HepG2 (cell line): ENCODE results near the gene PGPEP1. TPM values are rescaled to one million over a fixed set of nuclear protein-coding genes. Genes with fewer than 3 reads are reported as not detected.

Experiments
- ATAC-seq: fragments of 200-7000 bp; cut with Tn5 transposase; 3 replicates; pipeline ENCODE4 v1.9.1; 2020; ENCODE audit warnings: mild to moderate bottlenecking, moderate library complexity
- BruUV-seq: library from RNA; stranded (reverse); fragments of 400-500 nt; replicated peaks from 2 replicates; lab custom pipeline; 2021; lab: Mats Ljungman, UMichigan
- CTCF ChIA-PET: fragments of 300-600 bp; formaldehyde crosslinking; extraction: SDS; loops from one replicate; lab custom pipeline; 2021; ENCODE audit warnings: low total read pairs, inconsistent platforms, low intra/inter-chr PET ratio; lab: Yijun Ruan, JAX
- POLR2A ChIA-PET: fragments of 350-600 bp; sonication (Branson Sonifier 250); formaldehyde crosslinking; loops from one replicate; lab custom pipeline; 2020; ENCODE audit warnings: antibody characterized with exemption, inconsistent platforms; lab: Yijun Ruan, JAX
- DNase-seq: peaks from one replicate; pipeline ENCODE4 v3.0.0-alpha.2; 2015; ENCODE audit warnings: low spot score
- FAIRE-seq: peaks from 3 replicates; lab custom pipeline; 2011; peaks lifted over from hg19 to GRCh38; lab: Jason Lieb, UNC
- H2AFZ ChIP-seq: one replicate; pipeline ENCODE4 v1.6.1; 2011; ENCODE audit warnings: low read length, inconsistent platforms
- H3K27ac ChIP-seq: fragments of 300-600 bp; 3 replicates; pipeline ENCODE4 v1.8.0; 2011; ENCODE audit warnings: mixed run types, mild to moderate bottlenecking, mixed read lengths, low read length, inconsistent platforms; ENCODE audit not compliant: insufficient read depth; ENCODE audit errors: extremely low read length
- H3K27me3 ChIP-seq, 2 experiments: fragments of 200-600 bp in 1 of 2; 2 replicates in 1 of 2; 3 replicates in 1 of 2; pipeline versions ENCODE4 v1.6.0 to v1.8.0; 2011; ENCODE audit warnings: low read length in 2 of 2, mild to moderate bottlenecking in 2 of 2, moderate library complexity in 2 of 2, inconsistent platforms in 1 of 2; ENCODE audit not compliant: insufficient read depth in 2 of 2, control insufficient read depth in 1 of 2
- H3K36me3 ChIP-seq, 2 experiments: fragments of 200-600 bp in 1 of 2; replicated peaks in 1 of 2; 2 replicates in 1 of 2; 3 replicates in 1 of 2; pipeline versions ENCODE4 v1.5.1 to v1.8.0; 2011; ENCODE audit warnings: low read length in 2 of 2, inconsistent platforms in 1 of 2; ENCODE audit not compliant: insufficient read depth in 2 of 2, control insufficient read depth in 1 of 2
- H3K4me1 ChIP-seq: 2 replicates; pipeline ENCODE4 v1.5.1; 2012; ENCODE audit warnings: low read length, inconsistent platforms; ENCODE audit not compliant: insufficient read depth
- H3K4me2 ChIP-seq: 2 replicates; pipeline ENCODE4 v1.6.0; 2011; ENCODE audit warnings: low read depth, low read length, inconsistent platforms
- H3K4me3 ChIP-seq, 3 experiments: fragments of 200-600 bp in 1 of 3; sonication (generic), shearing (Covaris generic) in 1 of 3; replicated peaks in 1 of 3; 2 replicates each; pipeline ENCODE4 v1.5.1; 2011 to 2016; ENCODE audit warnings: low read length in 3 of 3, inconsistent platforms in 2 of 3, low read depth in 2 of 3, mild to moderate bottlenecking in 2 of 3, control low read depth in 1 of 3, mixed read lengths in 1 of 3; ENCODE audit not compliant: insufficient read depth in 1 of 3
- H3K79me2 ChIP-seq: one replicate; pipeline ENCODE4 v1.6.1; 2011; ENCODE audit warnings: low read length, inconsistent platforms; ENCODE audit not compliant: insufficient read depth
- H3K9ac ChIP-seq: 2 replicates; pipeline ENCODE4 v1.6.0; 2011; ENCODE audit warnings: mild to moderate bottlenecking, low read depth, low read length, inconsistent platforms; ENCODE audit not compliant: insufficient read depth
- H3K9me3 ChIP-seq: 2 replicates; pipeline ENCODE4 v1.5.1; 2012; ENCODE audit warnings: mild to moderate bottlenecking, low read length
- H4K20me1 ChIP-seq: 2 replicates; pipeline ENCODE4 v1.6.0; 2011; ENCODE audit warnings: inconsistent platforms, mild to moderate bottlenecking, low read length, moderate library complexity; ENCODE audit not compliant: insufficient read depth
- AKNA ChIP-seq: sonication (generic); formaldehyde crosslinking; IDR thresholded peaks from 2 replicates; pipeline ENCODE4 v1.4.0; 2020; ENCODE audit warnings: missing genetic modification reagents, borderline replicate concordance
- BRF2 ChIP-seq: sonication (generic); formaldehyde crosslinking; IDR thresholded peaks from 2 replicates; pipeline ENCODE4 v1.8.1; 2022; ENCODE audit warnings: mild to moderate bottlenecking, missing genetic modification reagents
- DBP ChIP-seq: sonication (generic); formaldehyde crosslinking; IDR thresholded peaks from 2 replicates; pipeline ENCODE4 v1.4.0; 2020; ENCODE audit warnings: missing genetic modification reagents; ENCODE audit errors: not compliant biosample characterization
- DPF2 ChIP-seq: sonication (generic); formaldehyde crosslinking; IDR thresholded peaks from 2 replicates; pipeline ENCODE4 v1.4.0; 2020; ENCODE audit warnings: mild to moderate bottlenecking, low read depth, missing genetic modification reagents, borderline replicate concordance
- EHMT2 ChIP-seq: fragments of 200-600 bp; sonication (generic); IDR thresholded peaks from 2 replicates; pipeline ENCODE4 v1.7.0; 2017; ENCODE audit warnings: antibody characterized with exemption, low read depth, low read length, borderline replicate concordance
- HDAC1 ChIP-seq: sonication (generic); formaldehyde crosslinking; IDR thresholded peaks from 2 replicates; pipeline ENCODE4 v1.5.1; 2020; ENCODE audit warnings: mild to moderate bottlenecking, missing genetic modification reagents
- JDP2 ChIP-seq: sonication (generic); formaldehyde crosslinking; IDR thresholded peaks from 2 replicates; pipeline ENCODE4 v1.8.1; 2022; ENCODE audit warnings: missing genetic modification reagents, borderline replicate concordance
- MTA1 ChIP-seq: sonication (generic); formaldehyde crosslinking; IDR thresholded peaks from 2 replicates; pipeline ENCODE4 v1.4.0; 2020; ENCODE audit warnings: missing genetic modification reagents, mild to moderate bottlenecking, borderline replicate concordance
- REL ChIP-seq: sonication (generic); formaldehyde crosslinking; conservative IDR thresholded peaks from 2 replicates; pipeline ENCODE4 v1.8.0; 2022; ENCODE audit warnings: mild to moderate bottlenecking, missing genetic modification reagents, moderate library complexity
- TGIF2 ChIP-seq: IDR thresholded peaks from 2 replicates; pipeline ENCODE4 v1.6.1; 2016; ENCODE audit warnings: control low read depth, missing compliant biosample characterization
- ZBTB7A ChIP-seq: sonication (generic); formaldehyde crosslinking; IDR thresholded peaks from 2 replicates; pipeline ENCODE4 v1.8.0; 2022; ENCODE audit warnings: mild to moderate bottlenecking, missing genetic modification reagents
- ZFP36 ChIP-seq: fragments of 150-350 bp; IDR thresholded peaks from 2 replicates; pipeline ENCODE4 v1.6.1; 2018; ENCODE audit warnings: borderline replicate concordance, low read length, low read depth; ENCODE audit not compliant: partially characterized antibody
- ZNF292 ChIP-seq: sonication (generic); formaldehyde crosslinking; IDR thresholded peaks from 2 replicates; pipeline ENCODE4 v1.8.1; 2022; ENCODE audit warnings: mild to moderate bottlenecking, low read depth, missing genetic modification reagents, borderline replicate concordance
- ZNF616 ChIP-seq: sonication (generic); formaldehyde crosslinking; IDR thresholded peaks from 2 replicates; pipeline ENCODE4 v1.5.0; 2020; ENCODE audit warnings: low read depth, mild to moderate bottlenecking, missing genetic modification reagents
- ZNF850 ChIP-seq: sonication (generic); formaldehyde crosslinking; conservative IDR thresholded peaks from 2 replicates; pipeline ENCODE4 v1.9.0; 2021; ENCODE audit warnings: mild to moderate bottlenecking, missing genetic modification reagents
- WGBS: methylation state at CpG from one replicate; pipeline ENCODE4 v1.1.6; 2017; ENCODE audit warnings: low lambda C conversion rate; 5-methylcytosine and 5-hydroxymethylcytosine counted together
- in situ Hi-C: cut with HindIII; loops from 2 replicates; pipeline ENCODE4 v1.10.0; 2017; ENCODE audit warnings: low pct_unique_long_range_greater_than_20kb; ENCODE audit not compliant: extremely low pct_ligation_motif_present
- intact Hi-C: fragments of 100-400 bp; cut with micrococcal nuclease; formaldehyde crosslinking; loops from one replicate; pipeline ENCODE4 v1.10.0; 2022; ENCODE audit not compliant: unreplicated experiment
- polyA plus RNA-seq, 8 experiments: library from polyadenylated mRNA; depleted of rRNA in 3 of 8; stranded (reverse) in 7 of 8; unstranded in 1 of 8; fragments of >200 nt; fragmentation: Illumina TruSeq in 4 of 8; extraction: Trizol in 4 of 8; gene quantifications; 2 replicates each; pipeline versions ENCODE4 v1.2.1 to v1.2.3, GENCODE V29; 2011 to 2016; ENCODE audit warnings: low read depth in 4 of 8, missing spikeins in 1 of 8, mixed read lengths in 1 of 8; ENCODE audit not compliant: insufficient read depth in 1 of 8
- total RNA-seq, 5 experiments: library from RNA; depleted of rRNA; stranded (reverse); fragments of >200 nt; fragmentation: Illumina TruSeq; extraction: Trizol; gene quantifications; 2 replicates each; pipeline ENCODE4 v1.2.3, GENCODE V29; 2016; ENCODE audit warnings: low read depth in 1 of 5

PGPEP1 gene
- total and polyA plus RNA-seq, 2 of the 13 experiments (the other 11 are each of a cell fraction or from before 2014, with no cell fraction given), result 53.1 to 56.6 TPM

GRCh38 chr19:18388100-18388959, 47.9 kb downstream of the PGPEP1 start:
- DNase-seq, result peak; percentile 52
- peak; percentile 46 for TF ChIP-seq DBP (CRISPR knock-in tag)
- peak; percentile 47; the same call in 1 of the 2 replicates for TF ChIP-seq TGIF2 (CRISPR knock-in tag)
- TF ChIP-seq ZFP36, result no peak
- TF ChIP-seq ZNF616 (CRISPR knock-in tag), result 0 out of 2 replicates have a peak, but pooled peaks have one; percentile 49
- peak; percentile 82 for TF ChIP-seq REL (CRISPR knock-in tag)
- no peak for TF ChIP-seq EHMT2
- TF ChIP-seq BRF2 (CRISPR knock-in tag), result peak; percentile 89
- TF ChIP-seq ZNF850 (CRISPR knock-in tag), result no peak
- no peak; the same call in 1 of the 2 replicates for TF ChIP-seq JDP2 (CRISPR knock-in tag)
- peak; percentile 60 for TF ChIP-seq HDAC1 (CRISPR knock-in tag)
- peak; percentile 64; the same call in 1 of the 2 replicates for TF ChIP-seq ZBTB7A (CRISPR knock-in tag)
- TF ChIP-seq DPF2, result no peak
- TF ChIP-seq AKNA, result peak; percentile 80; the same call in 1 of the 2 replicates
- no peak for TF ChIP-seq ZNF292 (CRISPR knock-in tag)
- peak; percentile 90 for TF ChIP-seq MTA1 (CRISPR knock-in tag)

More at GRCh38 chr19:18388100-18388959, 47.9 kb downstream of the PGPEP1 start:
- 61% methylated on average over 34 of the region's 86 CpGs for WGBS
- POLR2A ChIA-PET, result interaction anchor here (0.9 to 14.3 kb wide), 19 partner anchors 7 to 201 kb away, joined by 3 to 514 read pairs (median 8); partner anchors contain the start of genes IQCN, JUND, LRRC25 and PGPEP1
- in situ Hi-C loops (no loop called here), intact Hi-C loops (loop anchor here (5.0 kb wide), 1 partner anchor 41 kb away; no protein-coding TSS in a partner anchor)
- Histone ChIP-seq H3K4me1 (peaks cover 39% of the 10 kb centered on the region), H3K4me2 (peak overlapping the region; percentile 90), H3K4me3 (peak overlapping the region; percentile 86 to 95 (median 91); a peak in 5 of 6 replicates), H2AFZ (no peak overlapping the region), H3K9ac (peak overlapping the region; percentile 84), H4K20me1 (peaks cover 42% of the 10 kb centered on the region), H3K9me3 (no peaks in the 10 kb centered on the region), H3K36me3 (peaks cover 4 to 24% of the 10 kb centered on the region in 2 experiments; a peak in 4 of 5 replicates), H3K27me3 (no peaks in the 10 kb centered on the region; a peak in 1 of 5 replicates), H3K79me2 (peaks cover 40% of the 10 kb centered on the region), H3K27ac (peak overlapping the region; percentile 80)
- FAIRE-seq, result no peak
- BruUV-seq, result no TSS peak
- ATAC-seq, result peak; percentile 21
- CTCF ChIA-PET, result interaction anchor here (0.8 to 4.4 kb wide), 4 partner anchors 20 to 39 kb away, joined by 5 to 20 read pairs (median 9); no protein-coding TSS in a partner anchor
